HCT116 (cell line): Measurements from ENCODE around the gene RNF217. TPM values are rescaled to one million over a fixed set of nuclear protein-coding genes. Genes with fewer than 3 reads are reported as not detected.

Source experiments
- ATAC-seq: fragments of 200-7000 bp; cut with Tn5 transposase; 2 replicates; pipeline ENCODE4 v1.9.1; 2020; ENCODE audit warnings: mild to moderate bottlenecking, moderate library complexity
- BruUV-seq: library from RNA; stranded (reverse); fragments of 400-500 nt; replicated peaks from 2 replicates; lab custom pipeline; 2021; lab: Mats Ljungman, UMichigan
- CTCF ChIA-PET: fragments of 300-600 bp; sonication (Branson Sonifier 250); formaldehyde crosslinking; loops from one replicate; lab custom pipeline; 2021; ENCODE audit warnings: antibody characterized with exemption; lab: Charles Lee
- POLR2A ChIA-PET: fragments of 300-600, 350-600 bp; sonication (Branson Sonifier 250); formaldehyde crosslinking; loops from one replicate; lab custom pipeline; 2021; ENCODE audit warnings: antibody characterized with exemption; lab: Charles Lee
- RAD21 ChIA-PET, 2 experiments: fragments of 300-600 bp; sonication (Branson Sonifier 250); formaldehyde crosslinking; loops; one replicate each; lab custom pipeline; 2023; ENCODE audit warnings: low total read pairs in 2 of 2; ENCODE audit not compliant: uncharacterized antibody in 2 of 2, unreplicated experiment in 2 of 2, low non-redundant PET in 1 of 2; lab: Charles Lee
- DNase-seq: peaks from one replicate; pipeline ENCODE4 v3.0.0-alpha.2; 2010; ENCODE audit warnings: low read depth, low spot score
- H2AFZ ChIP-seq: fragments of 200-600 bp; shearing (Covaris generic), sonication (generic); 2 replicates; pipeline ENCODE4 v1.6.1; 2017; ENCODE audit warnings: low read depth, mixed run types, mixed read lengths, antibody characterized with exemption, low read length; ENCODE audit not compliant: poor library complexity, severe bottlenecking
- H3K27ac ChIP-seq: 2 replicates; pipeline ENCODE4 v1.5.1; 2012; ENCODE audit warnings: low read depth, low read length
- H3K27me3 ChIP-seq: fragments of 200-600 bp; sonication (generic); 2 replicates; pipeline ENCODE4 v1.6.1; 2016; ENCODE audit warnings: mixed run types, low read length, mixed read lengths; ENCODE audit not compliant: insufficient read depth
- H3K36me3 ChIP-seq, 2 experiments: fragments of 200-500 bp in 1 of 2; fragments of 200-600 bp in 1 of 2; sonication (Bioruptor generic) in 1 of 2; sonication (generic) in 1 of 2; 2 replicates each; pipeline versions ENCODE4 v1.5.1 to v1.6.1; 2014 to 2016; ENCODE audit warnings: low read length in 2 of 2, inconsistent platforms in 1 of 2, mixed read lengths in 1 of 2, mixed run types in 1 of 2; ENCODE audit not compliant: insufficient read depth in 2 of 2, control insufficient read depth in 1 of 2
- H3K4me1 ChIP-seq, 2 experiments: fragments of 200-600 bp in 1 of 2; sonication (generic) in 1 of 2; 2 replicates each; pipeline versions ENCODE4 v1.5.1 to v1.6.1; 2012 to 2017; ENCODE audit warnings: low read length in 2 of 2, inconsistent platforms in 1 of 2, mild to moderate bottlenecking in 1 of 2, mixed read lengths in 1 of 2, mixed run types in 1 of 2, moderate library complexity in 1 of 2; ENCODE audit not compliant: insufficient read depth in 2 of 2, control insufficient read depth in 1 of 2
- H3K4me2 ChIP-seq: fragments of 200-600 bp; sonication (generic); 2 replicates; pipeline ENCODE4 v1.6.1; 2017; ENCODE audit warnings: mixed run types, low read length, mixed read lengths
- H3K4me3 ChIP-seq, 2 experiments: fragments of 200-600 bp in 1 of 2; sonication (generic) in 1 of 2; replicated peaks in 1 of 2; 2 replicates each; pipeline ENCODE4 v1.5.1; 2011 to 2016; ENCODE audit warnings: low read length in 2 of 2, control low read depth in 1 of 2, low read depth in 1 of 2, mild to moderate bottlenecking in 1 of 2, mixed read lengths in 1 of 2, mixed run types in 1 of 2
- H3K79me2 ChIP-seq: fragments of 200-600 bp; sonication (generic); 2 replicates; pipeline ENCODE4 v1.6.1; 2017; ENCODE audit warnings: mild to moderate bottlenecking, mixed run types, low read length, moderate library complexity, mixed read lengths; ENCODE audit not compliant: insufficient read depth
- H3K9ac ChIP-seq: fragments of 200-600 bp; sonication (generic); 2 replicates; pipeline ENCODE4 v1.6.1; 2016; ENCODE audit warnings: low read length, mixed read lengths
- H3K9me2 ChIP-seq: fragments of 200-600 bp; sonication (generic), shearing (Covaris generic); 2 replicates; pipeline ENCODE4 v1.6.1; 2017; ENCODE audit warnings: mixed run types, mild to moderate bottlenecking, moderate library complexity; ENCODE audit not compliant: insufficient read depth
- H3K9me3 ChIP-seq, 2 experiments: fragments of 200-500 bp in 1 of 2; fragments of 200-600 bp in 1 of 2; sonication (Bioruptor generic) in 1 of 2; sonication (generic) in 1 of 2; 2 replicates each; pipeline ENCODE4 v1.6.1; 2014 to 2017; ENCODE audit warnings: low read length in 2 of 2, mixed read lengths in 2 of 2, inconsistent platforms in 1 of 2, low read depth in 1 of 2, mild to moderate bottlenecking in 1 of 2, mixed run types in 1 of 2, moderate library complexity in 1 of 2; ENCODE audit not compliant: control insufficient read depth in 1 of 2, insufficient read depth in 1 of 2
- H4K20me1 ChIP-seq: fragments of 200-600 bp; sonication (generic), shearing (Covaris generic); 2 replicates; pipeline ENCODE4 v1.6.1; 2017; ENCODE audit warnings: mixed run types, mild to moderate bottlenecking, moderate library complexity; ENCODE audit not compliant: insufficient read depth
- CBX3 ChIP-seq: IDR thresholded peaks from 2 replicates; pipeline ENCODE4 v1.6.1; 2012; ENCODE audit warnings: low read depth
- CEBPB ChIP-seq: IDR thresholded peaks from 2 replicates; pipeline ENCODE4 v1.6.1; 2012; ENCODE audit warnings: low read depth
- EGR1 ChIP-seq: IDR thresholded peaks from 2 replicates; pipeline ENCODE4 v1.6.1; 2012; ENCODE audit warnings: low read depth
- EZH2phosphoT487 ChIP-seq: fragments of 200-600 bp; IDR thresholded peaks from 2 replicates; pipeline ENCODE4 v1.6.1; 2018; ENCODE audit warnings: antibody characterized with exemption, borderline replicate concordance
- FOSL1 ChIP-seq: IDR thresholded peaks from 2 replicates; pipeline ENCODE4 v1.6.1; 2012; ENCODE audit warnings: low read depth
- JUND ChIP-seq: IDR thresholded peaks from 2 replicates; pipeline ENCODE4 v1.6.1; 2012
- POLR2A ChIP-seq: IDR thresholded peaks from 2 replicates; pipeline ENCODE4 v1.7.0; 2011; ENCODE audit warnings: borderline replicate concordance; ENCODE audit not compliant: insufficient read depth, insufficient read length; ENCODE audit errors: extremely low read depth
- POLR2AphosphoS5 ChIP-seq: IDR thresholded peaks from 2 replicates; pipeline ENCODE4 v1.6.1; 2011; ENCODE audit warnings: mild to moderate bottlenecking, low read depth, low read length, moderate library complexity
- SIN3A ChIP-seq: IDR thresholded peaks from 2 replicates; pipeline ENCODE4 v1.6.1; 2012; ENCODE audit warnings: low read depth
- SP1 ChIP-seq: IDR thresholded peaks from 2 replicates; pipeline ENCODE4 v1.6.1; 2012; ENCODE audit warnings: low read depth
- TCF7L2 ChIP-seq: IDR thresholded peaks from 2 replicates; pipeline ENCODE4 v1.7.0; 2011; ENCODE audit warnings: borderline replicate concordance, inconsistent platforms; ENCODE audit not compliant: insufficient read depth, insufficient read length; ENCODE audit errors: extremely low read depth
- ZBTB33 ChIP-seq: IDR thresholded peaks from 2 replicates; pipeline ENCODE4 v1.6.1; 2011; ENCODE audit warnings: mild to moderate bottlenecking, low read length, moderate library complexity; ENCODE audit not compliant: insufficient replicate concordance; ENCODE audit errors: extremely low read depth
- intact Hi-C: fragments of 100-400 bp; cut with micrococcal nuclease; formaldehyde crosslinking; loops from 2 replicates; pipeline ENCODE4 v1.10.0; 2022
- total RNA-seq: library from RNA; stranded (reverse); gene quantifications from one replicate; pipeline ENCODE4 v1.2.1, GENCODE V29; 2021; ENCODE audit not compliant: unreplicated experiment
- TF ChIP-seq, protein P1 (sequence below): IDR thresholded peaks from 2 replicates; pipeline ENCODE4 v1.6.1; 2012

The RNF217 gene
- total RNA-seq, 1 experiment from 2014 or later, result 20.4 TPM

GRCh38 chr6:125078602-125079321, 116.5 kb downstream of the RNF217 start:
- H3K36me3 ChIP-seq, result peaks cover 0 to 3% of the 10 kb centered on the region in 2 experiments; a peak in 1 of 4 replicates
- no TSS peak for BruUV-seq

More at GRCh38 chr6:125078602-125079321, 116.5 kb downstream of the RNF217 start:
- Histone ChIP-seq H3K9ac (no peak overlapping the region), H3K9me2 (no peaks in the 10 kb centered on the region), H3K27ac (no peak overlapping the region), H3K9me3 (no peaks in the 10 kb centered on the region), H4K20me1 (no peaks in the 10 kb centered on the region), H3K27me3 (no peaks in the 10 kb centered on the region), H3K79me2 (no peaks in the 10 kb centered on the region), H3K4me3 (no peak overlapping the region), H3K4me2 (no peak overlapping the region), H2AFZ (no peak overlapping the region), H3K4me1 (no peaks in the 10 kb centered on the region)
- ChIA-PET RAD21 (no interaction called here), CTCF (no interaction called here), POLR2A (no interaction called here)
- TF ChIP-seq SP1 (no peak), POLR2AphosphoS5 (no peak), ZBTB33 (no peak), EGR1 (no peak), FOSL1 (no peak), SIN3A (no peak), CBX3 (no peak), EZH2phosphoT487 (no peak), TCF7L2 (no peak), JUND (no peak), POLR2A (no peak), CEBPB (no peak)
- TF ChIP-seq, protein P1, sequence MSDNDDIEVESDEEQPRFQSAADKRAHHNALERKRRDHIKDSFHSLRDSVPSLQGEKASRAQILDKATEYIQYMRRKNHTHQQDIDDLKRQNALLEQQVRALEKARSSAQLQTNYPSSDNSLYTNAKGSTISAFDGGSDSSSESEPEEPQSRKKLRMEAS, result no peak
- intact Hi-C loops, result no loop called here
- ATAC-seq (no peak), DNase-seq (no peak)
